ENCODE data around the gene INPP5D.
"Not testable (repeated sequence)": the region's sequence is repeated elsewhere in the genome, so short reads cannot be mapped to it uniquely, and the experiment has no call there.

The INPP5D gene

GRCh38 chr2:233111427-233111826 is 51.3 kb downstream of the INPP5D start:
- DNase-seq (ENCODE audit: low read depth, low spot score) = no peak
- H3K27ac ChIP-seq = no peak overlapping the region

GRCh38 chr2:233112329-233112728 is 52.2 kb downstream of the INPP5D start:
- H3K27ac ChIP-seq = no peak overlapping the region
- DNase-seq (ENCODE audit: low read depth, low spot score) = no peak

GRCh38 chr2:233112776-233113452 is 52.8 kb downstream of the INPP5D start:
- H3K27ac ChIP-seq = no peak overlapping the region
- DNase-seq (ENCODE audit: low read depth, low spot score) = no peak

GRCh38 chr2:233114421-233114861 is 54.3 kb downstream of the INPP5D start:
- no peak for DNase-seq (ENCODE audit: low read depth, low spot score)
- H3K27ac ChIP-seq = no peak overlapping the region

- DNase-seq (ENCODE audit: low read depth, low spot score) = no peak
- H3K27ac ChIP-seq = no peak overlapping the region
Measured at GRCh38 chr2:233115121-233115520, 55.0 kb downstream of the INPP5D start.

- no peak overlapping the region for H3K27ac ChIP-seq
- DNase-seq (ENCODE audit: low read depth, low spot score) = no peak
Measured at GRCh38 chr2:233115741-233116140, 55.6 kb downstream of the INPP5D start.

GRCh38 chr2:233116946-233117345 is 56.8 kb downstream of the INPP5D start:
- H3K27ac ChIP-seq = no peak overlapping the region
- DNase-seq (ENCODE audit: low read depth, low spot score) = no peak

GRCh38 chr2:233117351-233117750 is 57.2 kb downstream of the INPP5D start:
- DNase-seq (ENCODE audit: low read depth, low spot score) = no peak
- H3K27ac ChIP-seq = no peak overlapping the region

GRCh38 chr2:233117811-233118647 is 57.9 kb downstream of the INPP5D start:
- no peak overlapping the region for H3K27ac ChIP-seq

GRCh38 chr2:233118648-233119000 is 58.5 kb downstream of the INPP5D start:
- no peak for DNase-seq (ENCODE audit: low read depth, low spot score)
- no peak overlapping the region for H3K27ac ChIP-seq

More at GRCh38 chr2:233117811-233118647, 57.9 kb downstream of the INPP5D start:
- no peak for DNase-seq (ENCODE audit: low read depth, low spot score)

GRCh38 chr2:233119123-233119522 is 59.0 kb downstream of the INPP5D start:
- H3K27ac ChIP-seq = no peak overlapping the region
- DNase-seq (ENCODE audit: low read depth, low spot score) = no peak

- DNase-seq (ENCODE audit: low read depth, low spot score) = no peak
- no peak overlapping the region for H3K27ac ChIP-seq
Measured at GRCh38 chr2:233119806-233120205, 59.7 kb downstream of the INPP5D start.

GRCh38 chr2:233120459-233120858 is 60.3 kb downstream of the INPP5D start:
- DNase-seq (ENCODE audit: low read depth, low spot score) = no peak
- no peak overlapping the region for H3K27ac ChIP-seq

- H3K27ac ChIP-seq = no peak overlapping the region
- no peak for DNase-seq (ENCODE audit: low read depth, low spot score)
Measured at GRCh38 chr2:233121856-233122255, 61.7 kb downstream of the INPP5D start.

- no peak overlapping the region for H3K27ac ChIP-seq
- no peak for DNase-seq (ENCODE audit: low read depth, low spot score)
Measured at GRCh38 chr2:233122541-233122940, 62.4 kb downstream of the INPP5D start.

- not testable (repeated sequence) for H3K27ac ChIP-seq; DNase-seq (ENCODE audit: low read depth, low spot score)
Measured at GRCh38 chr2:233123576-233123975, 63.4 kb downstream of the INPP5D start.

GRCh38 chr2:233124421-233125080 is 64.4 kb downstream of the INPP5D start:
- H3K27ac ChIP-seq = no peak overlapping the region
- DNase-seq (ENCODE audit: low read depth, low spot score) = no peak

- no peak for DNase-seq (ENCODE audit: low read depth, low spot score)
- no peak overlapping the region for H3K27ac ChIP-seq
Measured at GRCh38 chr2:233125455-233126065, 65.4 kb downstream of the INPP5D start.

GRCh38 chr2:233129351-233129978 is 69.3 kb downstream of the INPP5D start:
- no peak for DNase-seq (ENCODE audit: low read depth, low spot score)
- H3K27ac ChIP-seq = no peak overlapping the region

- DNase-seq (ENCODE audit: low read depth, low spot score) = no peak
Measured at GRCh38 chr2:233130024-233130423, 69.9 kb downstream of the INPP5D start.

More at GRCh38 chr2:233130024-233130423, 69.9 kb downstream of the INPP5D start:
- H3K27ac ChIP-seq = no peak overlapping the region
